ENCODE measurements around the gene ZNF624. TPM values are rescaled to one million over a fixed set of nuclear protein-coding genes. Genes with fewer than 3 reads are reported as not detected.

ZNF624 gene
- total RNA-seq, 1 experiment from 2014 or later, result 3.9 TPM

- no peak for DNase-seq (ENCODE audit: low read depth, low spot score)
- no peak for TF ChIP-seq CTCF (IDR thresholded peaks at IDR 0.05)
- no peak for TF ChIP-seq POLR2AphosphoS5 (IDR thresholded peaks at IDR 0.05; ENCODE audit: low read depth, low read length)
- TF ChIP-seq TCF7L2 (IDR thresholded peaks at IDR 0.05; ENCODE audit: low read depth, low read length), result no peak
- TF ChIP-seq REST (IDR thresholded peaks at IDR 0.05; ENCODE audit: insufficient read depth in 1 of 2, low read depth in 2 of 2, low read length in 1 of 2), result no peak
- TF ChIP-seq SIN3A (IDR thresholded peaks at IDR 0.05; ENCODE audit: borderline replicate concordance, insufficient read depth, low read depth, low read length), result no peak
- H3K36me3 ChIP-seq (ENCODE audit: control insufficient read depth, insufficient read depth, low read length), result no peaks in the 10 kb centered on the region
- H3K9me3 ChIP-seq (ENCODE audit: control insufficient read depth, insufficient read depth, low read depth, low read length), result no peaks in the 10 kb centered on the region
- no peaks in the 10 kb centered on the region for H3K27me3 ChIP-seq (ENCODE audit: control insufficient read depth, insufficient read depth, low read length)
- H3K4me3 ChIP-seq (ENCODE audit: low read depth in 2 of 2, low read length in 2 of 2), result no peak overlapping the region
- POLR2A ChIA-PET, result interaction anchor here (0.6 kb wide), 1 partner anchor 25 kb away, joined by 4 read pairs; no protein-coding TSS in a partner anchor
- H3K27ac ChIP-seq (ENCODE audit: low read length), result no peak overlapping the region
- intact Hi-C loops (cut with micrococcal nuclease; ENCODE audit: unreplicated experiment) (no loop called here), in situ Hi-C loops (cut with HindIII; ENCODE audit: low pct_unique_long_range_greater_than_20kb, low sequenced_read_pairs) (no loop called here)
- CTCF ChIA-PET, result no interaction called here
- no TSS peak for BruUV-seq (replicated peaks)
- H3K4me1 ChIP-seq (ENCODE audit: control insufficient read depth, insufficient read depth, low read length), result peaks cover 3% of the 10 kb centered on the region; the same call in 1 of the 2 replicates
- no peak for ATAC-seq
These were observed 67.9 kb downstream of the ZNF624 start for GRCh38 chr17:16585796-16586195.

GRCh38 chr17:16584273-16584995 lies 69.2 kb downstream of the ZNF624 start:
- ChIA-PET CTCF (interaction anchor here (0.6 kb wide), 4 partner anchors 10 to 330 kb away, joined by 3 to 8 read pairs (median 4); no protein-coding TSS in a partner anchor), POLR2A (interaction anchor here (0.5 kb wide), 1 partner anchor 428 kb away, joined by 3 read pairs; no protein-coding TSS in a partner anchor)
- intact Hi-C loops (cut with micrococcal nuclease; ENCODE audit: unreplicated experiment) (loop anchor here (5.0 kb wide), 1 partner anchor 47 kb away; no protein-coding TSS in a partner anchor), in situ Hi-C loops (cut with HindIII; ENCODE audit: low pct_unique_long_range_greater_than_20kb, low sequenced_read_pairs) (no loop called here)
- Histone ChIP-seq H3K27ac (ENCODE audit: low read length) (peak overlapping the region; percentile 68), H3K36me3 (ENCODE audit: control insufficient read depth, insufficient read depth, low read length) (no peaks in the 10 kb centered on the region), H3K4me3 (ENCODE audit: low read depth in 2 of 2, low read length in 2 of 2) (peak overlapping the region; percentile 59 to 84), H3K27me3 (ENCODE audit: control insufficient read depth, insufficient read depth, low read length) (no peaks in the 10 kb centered on the region), H3K9me3 (ENCODE audit: control insufficient read depth, insufficient read depth, low read depth, low read length) (no peaks in the 10 kb centered on the region), H3K4me1 (ENCODE audit: control insufficient read depth, insufficient read depth, low read length) (peaks cover 3% of the 10 kb centered on the region; the same call in 1 of the 2 replicates)
- ATAC-seq, result peak; percentile 97
- DNase-seq (ENCODE audit: low read depth, low spot score), result peak; percentile 55
- no TSS peak for BruUV-seq (replicated peaks)
- TF ChIP-seq SIN3A (IDR thresholded peaks at IDR 0.05; ENCODE audit: borderline replicate concordance, insufficient read depth, low read depth, low read length) (no peak), REST (IDR thresholded peaks at IDR 0.05; ENCODE audit: insufficient read depth in 1 of 2, low read depth in 2 of 2, low read length in 1 of 2) (peak; percentile 35 to 55; a peak in 2 of 4 replicates), TCF7L2 (IDR thresholded peaks at IDR 0.05; ENCODE audit: low read depth, low read length) (peak; percentile 82), POLR2AphosphoS5 (IDR thresholded peaks at IDR 0.05; ENCODE audit: low read depth, low read length) (peak; percentile 66; the same call in 1 of the 2 replicates), CTCF (IDR thresholded peaks at IDR 0.05) (peak; percentile 98)
